Activated CD4-positive, alpha-beta T cell treated with anti-CD3 and anti-CD28 coated beads for 1 hour (primary cell): ENCODE data around the gene CCDC117.
"Not testable (repeated sequence)": the region's sequence is repeated elsewhere in the genome, so short reads cannot be mapped to it uniquely, and the experiment has no call there.

ENCODE experiments used
- DNase-seq: peaks from one replicate; pipeline ENCODE4 v3.0.0-alpha.2; 2020

The CCDC117 gene

DNA sequence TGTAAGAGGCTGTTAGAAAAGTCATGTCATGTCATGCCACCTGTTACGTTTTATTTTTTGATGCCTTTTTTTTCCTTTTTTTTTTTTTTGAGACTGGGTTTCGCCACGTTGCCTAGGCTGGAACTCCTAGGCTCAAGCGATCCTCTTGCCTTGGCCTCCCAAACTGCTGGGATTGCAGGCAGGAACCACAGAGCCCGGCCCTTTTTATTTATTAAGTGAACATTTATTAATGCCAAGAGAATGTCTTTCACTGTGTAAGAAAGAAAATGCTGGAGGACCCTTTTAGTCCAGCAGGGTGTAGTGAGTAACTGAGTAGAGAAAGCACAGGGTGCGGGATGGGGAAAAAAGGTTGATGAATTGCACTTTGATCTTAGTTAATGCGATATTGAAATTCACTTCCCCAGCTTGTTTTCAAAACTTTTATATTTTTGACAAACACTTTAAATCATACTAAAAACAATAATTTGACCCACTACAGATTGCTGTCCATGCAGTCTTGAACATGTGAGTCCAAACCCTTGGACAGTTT lies 30.2 kb downstream of the CCDC117 start:
- no peak for DNase-seq

DNA sequence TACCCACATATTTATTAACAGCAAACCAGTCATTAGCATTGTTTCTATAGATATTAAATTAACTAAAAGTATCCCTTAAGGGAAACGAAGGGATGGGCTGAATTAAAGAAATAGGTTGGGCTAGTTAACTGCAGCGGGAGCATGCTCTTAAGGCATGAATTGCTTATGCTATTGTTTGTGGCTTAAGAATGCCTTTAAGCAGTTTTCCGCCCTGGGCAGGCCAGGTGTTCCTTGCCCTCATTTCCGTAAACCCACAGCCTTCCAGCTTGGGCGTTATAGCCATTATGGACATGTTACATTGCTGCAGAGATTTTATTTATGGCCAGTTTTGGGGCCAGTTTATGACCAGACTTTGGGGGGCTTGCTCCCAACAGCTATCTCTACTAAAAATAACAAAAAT lies 32.9 kb downstream of the CCDC117 start:
- not testable (repeated sequence) for DNase-seq

DNA sequence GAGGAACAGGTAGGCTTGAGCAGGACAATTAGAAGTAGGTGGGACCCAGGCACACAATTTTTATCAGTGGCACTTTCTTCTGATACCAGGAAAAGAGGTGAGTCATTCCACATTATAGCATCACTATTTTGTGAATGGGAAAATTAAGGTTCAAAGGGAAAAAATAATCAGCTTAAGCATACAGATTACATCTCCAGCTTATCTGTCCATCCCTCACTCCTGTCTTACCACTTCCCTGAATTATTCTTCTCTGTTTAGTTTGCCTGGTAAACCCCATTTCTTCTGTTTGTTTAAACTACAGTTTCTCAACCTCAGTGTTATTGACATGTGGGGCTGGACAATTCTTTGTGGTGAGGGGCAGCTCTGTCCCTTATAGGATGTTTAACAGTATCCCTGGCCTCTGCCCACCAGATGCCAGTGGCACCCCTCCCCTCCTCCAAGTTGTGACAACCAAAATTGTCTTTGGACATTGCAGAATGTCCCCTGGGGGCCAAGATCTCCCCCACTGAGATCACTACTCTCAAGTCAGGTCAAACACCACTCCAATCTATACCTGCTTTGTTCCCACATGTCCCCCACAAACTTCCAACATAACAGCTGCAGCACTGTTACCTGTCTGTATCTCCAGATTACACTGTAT lies 36.3 kb downstream of the CCDC117 start:
- no peak for DNase-seq

GRCh38 chr22:28810821-28811491 lies 38.5 kb downstream of the CCDC117 start:
- no peak for DNase-seq

DNA sequence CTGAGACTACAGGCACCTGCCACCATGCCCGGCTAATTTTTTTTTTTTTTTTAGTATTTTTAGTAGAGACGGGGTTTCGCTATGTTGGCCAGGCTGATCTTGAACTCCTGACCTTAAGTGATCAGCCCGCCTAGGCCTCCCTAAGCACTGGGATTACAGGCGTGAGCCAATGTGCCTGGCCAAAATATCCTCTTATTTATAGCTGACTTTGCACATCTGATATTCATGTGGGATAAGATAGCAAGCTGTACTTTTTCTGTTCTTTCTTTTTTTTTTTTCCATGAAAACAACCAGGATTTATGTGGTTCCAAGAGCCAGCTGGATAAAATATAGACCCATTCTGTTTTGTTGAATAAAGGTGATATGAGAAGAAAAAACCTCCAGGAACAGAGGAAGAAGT lies 40.0 kb downstream of the CCDC117 start:
- no peak for DNase-seq

DNA sequence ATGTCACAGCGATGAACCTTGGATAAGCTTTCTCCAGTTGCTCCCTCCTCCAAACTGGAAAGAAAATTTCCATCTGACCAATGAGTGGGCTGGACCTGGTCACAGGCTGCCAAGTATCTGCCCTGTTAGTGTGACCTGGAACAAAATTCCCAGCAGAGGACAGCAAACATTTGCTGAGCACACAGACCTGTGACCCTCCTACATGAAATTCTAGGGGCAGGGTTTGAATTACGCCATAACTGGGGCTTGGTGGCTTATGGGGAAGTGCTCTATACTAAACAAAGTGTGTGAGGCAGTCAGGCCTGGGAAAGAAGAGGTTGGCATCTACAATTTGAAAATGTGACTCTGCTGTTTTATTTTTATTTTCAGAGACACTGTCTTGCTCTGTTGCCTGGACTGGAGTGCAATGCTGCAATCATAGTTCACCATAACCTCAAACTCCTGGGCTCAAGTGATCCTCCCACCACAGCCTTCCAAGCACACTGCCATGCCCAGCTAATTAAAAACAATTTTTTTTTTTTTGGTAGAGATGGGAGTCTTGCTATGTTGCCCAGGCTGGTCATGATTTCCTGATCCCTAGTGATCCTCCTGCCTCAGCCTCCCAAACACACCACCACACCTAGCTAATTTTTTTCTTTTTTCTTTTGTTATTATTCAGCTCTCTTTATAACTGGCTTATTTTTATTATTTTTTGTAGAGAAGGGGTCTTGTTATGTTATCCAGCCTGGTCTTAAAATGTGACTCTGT lies 41.5 kb downstream of the CCDC117 start:
- DNase-seq: no peak

DNA sequence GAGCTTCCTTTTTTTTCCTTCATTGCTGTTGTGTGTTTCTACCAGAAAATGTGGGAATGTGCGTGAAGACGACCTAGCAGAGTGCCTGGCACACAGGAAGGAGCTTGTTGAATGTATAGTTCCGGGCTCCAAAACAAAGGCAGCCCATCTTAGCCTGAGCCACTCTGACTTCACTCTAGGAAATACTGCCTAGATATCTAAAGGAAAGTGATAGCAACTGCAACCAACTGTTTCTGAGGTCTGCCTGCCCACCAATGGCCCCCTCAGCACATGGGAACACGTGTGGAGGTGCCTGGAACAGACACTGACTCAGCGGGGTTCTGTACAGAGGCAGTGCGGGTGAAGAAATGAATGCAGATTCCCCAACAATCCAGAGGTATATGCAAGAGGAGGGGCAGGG lies 42.6 kb downstream of the CCDC117 start:
- DNase-seq: no peak

DNA sequence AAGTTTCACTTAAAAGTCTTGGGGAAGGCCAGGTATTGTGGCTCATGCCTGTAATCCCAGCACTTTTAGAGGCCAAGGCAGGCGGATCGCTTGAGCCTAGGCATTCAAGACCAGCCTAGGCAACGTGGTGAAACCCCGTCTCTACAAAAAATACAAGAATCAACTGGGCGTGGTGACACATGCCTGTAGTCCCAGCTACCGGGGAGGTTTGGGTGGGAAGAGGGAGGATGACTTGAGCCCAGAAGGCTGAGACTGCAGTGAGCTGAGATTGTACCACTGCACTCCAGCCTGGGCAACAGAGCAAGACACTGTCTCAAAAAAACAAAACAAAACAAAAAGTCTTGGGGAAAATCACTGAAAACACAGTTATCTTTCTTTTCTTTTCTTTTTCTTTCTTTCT lies 43.2 kb downstream of the CCDC117 start:
- DNase-seq: no peak

DNA sequence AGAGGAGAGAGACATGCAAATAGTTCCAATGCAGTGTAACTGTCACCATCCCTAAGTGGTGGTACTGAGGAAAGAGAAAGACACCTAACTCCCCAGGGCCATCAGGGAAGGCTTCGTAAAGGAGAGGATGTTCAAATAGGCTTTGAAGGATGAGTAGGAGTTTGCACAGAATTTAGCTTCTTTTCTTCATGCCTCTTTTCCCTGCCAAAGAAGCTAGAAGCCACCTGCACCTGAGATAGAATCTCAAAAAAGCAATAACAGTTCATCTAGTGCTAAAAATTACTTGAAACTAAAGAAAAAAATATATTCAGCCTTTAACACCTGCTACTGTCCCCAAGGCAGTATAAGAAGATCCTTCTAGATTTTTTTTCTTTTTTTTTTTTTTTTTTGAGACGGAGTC lies 44.6 kb downstream of the CCDC117 start:
- no peak for DNase-seq

- no peak for DNase-seq
These were observed 45.7 kb downstream of the CCDC117 start for GRCh38 chr22:28817919-28818859.

DNA sequence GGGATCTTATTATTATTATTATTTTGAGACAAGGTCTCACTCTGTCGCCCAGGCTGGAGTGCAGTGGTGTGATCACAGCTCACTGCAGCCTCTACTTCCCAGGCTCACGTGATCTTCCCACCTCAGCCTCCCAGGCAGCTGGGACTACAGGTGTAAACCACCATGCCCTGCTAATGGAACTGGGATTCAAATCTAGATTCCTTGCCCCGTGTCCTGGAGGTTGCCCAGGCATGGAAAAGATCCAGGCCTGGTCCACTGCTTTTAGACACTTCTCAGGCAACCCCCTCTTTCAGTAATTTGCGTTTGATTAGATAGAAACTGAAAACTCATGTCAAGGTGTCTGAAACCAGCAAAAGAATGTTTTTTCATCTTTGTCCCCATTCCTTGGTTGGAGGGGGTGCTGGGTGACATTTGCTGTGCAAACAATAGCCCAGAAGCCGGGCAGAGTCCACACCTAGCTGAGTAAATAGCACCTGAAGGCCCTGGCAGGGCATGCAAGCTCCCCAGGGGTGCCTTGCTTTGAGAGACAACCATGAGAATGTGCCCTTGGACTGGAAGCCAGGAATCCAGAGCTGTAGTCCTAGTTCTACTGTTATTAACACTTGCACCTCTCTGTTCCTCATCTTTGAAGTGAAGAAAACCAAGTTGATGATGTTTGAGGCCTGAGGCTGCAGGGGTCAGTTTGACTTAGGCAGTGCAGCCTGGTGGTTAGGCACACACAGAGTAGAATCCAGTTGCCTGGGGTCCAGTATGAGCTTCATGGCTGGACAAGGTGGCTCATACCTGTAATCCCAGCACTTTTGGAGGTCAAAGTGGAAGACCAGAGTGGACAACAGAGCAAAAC lies 47.0 kb downstream of the CCDC117 start:
- DNase-seq: no peak

- no peak for DNase-seq
These were observed 48.4 kb downstream of the CCDC117 start for GRCh38 chr22:28820885-28821284.

DNA sequence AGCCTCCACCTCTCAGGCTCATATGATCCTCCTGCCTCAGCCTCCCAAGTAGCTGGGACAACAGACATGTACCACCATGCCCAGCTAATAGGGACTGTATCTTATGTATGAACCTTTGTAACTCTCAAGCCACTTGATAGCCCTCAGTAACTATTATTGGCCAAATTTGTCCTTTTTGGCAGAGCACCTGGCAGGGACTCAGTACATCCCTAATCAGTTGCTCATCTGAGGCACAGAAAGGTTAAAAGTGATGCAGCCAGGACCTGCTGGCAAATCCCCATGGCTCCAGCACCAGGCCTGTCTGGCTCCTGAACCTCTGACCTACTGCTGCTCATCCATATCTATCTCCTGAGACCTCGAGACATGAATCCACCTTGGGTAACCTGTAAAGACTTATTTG lies 49.0 kb downstream of the CCDC117 start:
- DNase-seq: no peak

- no peak for DNase-seq
These were observed 50.5 kb downstream of the CCDC117 start for GRCh38 chr22:28822930-28823551.

- not testable (repeated sequence) for DNase-seq
These were observed 52.0 kb downstream of the CCDC117 start for GRCh38 chr22:28824455-28824854.

DNA sequence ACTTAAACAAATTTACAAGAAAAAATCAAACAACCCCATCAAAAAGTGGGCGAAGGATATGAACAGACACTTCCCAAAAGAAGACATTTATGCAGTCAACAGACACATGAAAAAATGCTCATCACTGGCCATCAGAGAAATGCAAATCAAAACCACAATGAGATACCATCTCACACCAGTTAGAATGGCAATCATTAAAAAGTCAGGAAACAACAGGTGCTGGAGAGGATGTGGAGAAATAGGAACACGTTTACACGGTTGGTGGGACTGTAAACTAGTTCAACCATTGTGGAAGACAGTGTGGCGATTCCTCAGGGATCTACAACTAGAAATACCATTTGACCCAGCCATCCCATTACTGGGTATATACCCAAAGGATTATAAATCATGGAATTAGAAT lies 53.9 kb downstream of the CCDC117 start:
- DNase-seq: not testable (repeated sequence)

DNA sequence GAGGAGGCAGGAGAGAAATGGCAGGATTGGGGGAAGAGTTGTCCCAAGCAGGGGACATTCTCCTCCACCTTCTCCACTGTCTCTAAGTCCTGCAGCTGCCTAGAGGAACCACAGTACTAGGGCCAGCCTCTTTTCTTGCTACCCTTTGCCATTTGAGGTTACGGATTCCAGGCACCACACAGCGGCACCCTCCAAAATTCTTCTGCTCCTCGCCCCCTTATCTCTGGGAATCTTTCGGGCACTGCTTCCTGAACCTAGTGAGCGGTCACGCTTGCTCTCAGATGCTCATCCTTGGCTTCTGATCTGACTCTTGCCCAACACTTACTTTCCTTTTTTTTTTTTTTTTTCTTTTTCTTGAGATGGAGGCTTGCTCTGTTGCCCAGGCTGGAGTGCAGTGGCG lies 54.4 kb downstream of the CCDC117 start:
- DNase-seq: no peak

- peak; percentile 60 for DNase-seq
These were observed 57.1 kb downstream of the CCDC117 start for GRCh38 chr22:28829358-28830181.

GRCh38 chr22:28830441-28830840 lies 57.9 kb downstream of the CCDC117 start:
- no peak for DNase-seq
